Measurements from ENCODE around the gene HIGD1A. TPM values are rescaled to one million over a fixed set of nuclear protein-coding genes. Genes with fewer than 3 reads are reported as not detected.
A peak's percentile ranks its signal among the peaks of the same experiment; 100 is the strongest.

Gene HIGD1A
- total RNA-seq, 1 donor from 2014 or later = 90.1 TPM

DNA sequence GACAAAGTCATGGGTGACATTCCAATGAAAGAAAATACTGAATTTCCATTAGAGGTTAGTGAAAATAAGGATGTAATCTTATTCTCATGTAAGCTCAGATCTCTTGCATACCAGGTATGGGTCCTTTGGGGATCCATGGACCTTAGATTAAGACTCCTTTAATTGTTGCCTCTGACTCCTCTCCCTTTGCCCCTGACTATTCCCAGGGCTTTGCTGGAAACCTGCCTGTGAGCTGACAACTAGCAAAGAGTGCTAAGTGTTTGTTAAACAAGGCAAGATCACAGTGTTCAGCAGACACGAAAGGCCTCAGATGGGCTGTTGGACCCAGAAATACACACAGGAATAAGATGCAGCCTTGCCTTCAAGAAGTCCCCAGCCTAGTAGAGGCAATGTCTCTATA lies 37.0 kb upstream of the HIGD1A start:
- no peak overlapping the region for H3K4me3 Mint-ChIP-seq

GRCh38 chr3:42839616-42840015 lies 35.3 kb upstream of the HIGD1A start:
- no peak overlapping the region for H3K27ac Mint-ChIP-seq
- no peaks in the 10 kb centered on the region for H3K36me3 Mint-ChIP-seq (ENCODE audit: low read depth)
- peaks cover 2% of the 10 kb centered on the region for H3K27me3 Mint-ChIP-seq (ENCODE audit: insufficient read depth)
- no peak overlapping the region for H3K4me3 Mint-ChIP-seq
- no peaks in the 10 kb centered on the region for H3K9me3 Mint-ChIP-seq
- intact Hi-C loops (cut with micrococcal nuclease) = loop anchor here (1.0 kb wide), 2 partner anchors 8 to 58 kb away; no protein-coding TSS in a partner anchor
- H3K4me1 Mint-ChIP-seq (ENCODE audit: low read depth) = no peaks in the 10 kb centered on the region
- DNase-seq (ENCODE audit: low spot score) = peak; percentile 5

More for the DNA sequence above, 37.0 kb upstream of the HIGD1A start:
- Mint-ChIP-seq H3K36me3 (ENCODE audit: low read depth) (no peaks in the 10 kb centered on the region), H3K4me1 (ENCODE audit: low read depth) (no peaks in the 10 kb centered on the region), H3K9me3 (no peaks in the 10 kb centered on the region), H3K27ac (no peak overlapping the region), H3K27me3 (ENCODE audit: insufficient read depth) (peaks cover 2% of the 10 kb centered on the region)
- no peak for DNase-seq (ENCODE audit: low spot score)
- intact Hi-C loops (cut with micrococcal nuclease) = no loop called here

GRCh38 chr3:42838571-42838970 lies 34.3 kb upstream of the HIGD1A start:
- Mint-ChIP-seq H3K36me3 (ENCODE audit: low read depth) (no peaks in the 10 kb centered on the region), H3K4me1 (ENCODE audit: low read depth) (no peaks in the 10 kb centered on the region), H3K9me3 (no peaks in the 10 kb centered on the region), H3K27me3 (ENCODE audit: insufficient read depth) (peaks cover 2% of the 10 kb centered on the region), H3K27ac (no peak overlapping the region), H3K4me3 (no peak overlapping the region)
- intact Hi-C loops (cut with micrococcal nuclease) = no loop called here
- no peak for DNase-seq (ENCODE audit: low spot score)

DNA sequence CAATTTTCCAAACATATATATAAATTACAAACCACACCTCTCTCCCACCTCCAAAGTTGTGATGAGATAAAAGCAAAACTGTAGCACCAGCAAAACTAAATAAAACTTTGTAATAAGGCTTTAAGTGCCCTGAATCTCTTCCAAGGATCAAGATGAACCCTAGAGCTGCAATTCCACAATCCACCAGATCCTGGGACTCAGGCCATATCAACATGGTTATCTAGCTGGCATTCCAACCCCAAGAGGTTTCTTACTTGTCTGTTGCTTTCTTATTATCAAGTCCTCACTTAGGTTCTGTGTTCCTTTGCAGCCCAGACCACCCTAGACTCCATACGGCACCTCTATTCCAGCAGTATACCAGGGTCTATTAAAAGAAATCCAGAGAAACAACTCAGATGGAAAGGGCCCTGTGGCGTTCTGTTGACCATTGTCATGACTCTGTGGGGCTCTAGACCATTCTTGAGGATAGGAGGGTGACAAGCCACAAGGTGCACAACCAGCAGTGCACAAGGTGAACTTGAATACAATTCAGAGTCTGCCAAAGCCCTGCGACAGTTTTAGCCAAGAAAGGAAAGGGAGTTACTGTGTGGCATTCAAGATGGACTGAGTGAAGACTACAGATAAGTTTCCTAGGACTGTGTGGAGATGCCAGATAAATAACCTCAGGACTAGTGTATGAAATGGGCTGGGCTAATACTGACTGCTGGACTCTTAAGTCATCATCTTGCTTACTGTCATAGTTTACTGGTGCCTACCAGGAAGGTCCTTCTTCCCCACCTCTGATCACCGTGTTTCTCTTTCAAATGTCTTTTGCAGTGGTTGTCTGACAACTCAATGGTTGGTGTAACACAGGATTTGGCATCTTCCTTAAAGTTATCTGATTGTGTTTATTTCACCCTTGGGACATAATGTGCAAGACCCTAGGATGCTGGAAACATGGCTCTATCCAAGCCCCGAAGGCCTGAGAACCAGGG lies 32.1 kb upstream of the HIGD1A start:
- H3K36me3 Mint-ChIP-seq (ENCODE audit: low read depth) = no peaks in the 10 kb centered on the region
- no peaks in the 10 kb centered on the region for H3K9me3 Mint-ChIP-seq
- H3K27ac Mint-ChIP-seq = no peak overlapping the region
- H3K27me3 Mint-ChIP-seq (ENCODE audit: insufficient read depth) = peaks cover 2% of the 10 kb centered on the region
- DNase-seq (ENCODE audit: low spot score) = no peak
- peaks cover 4% of the 10 kb centered on the region for H3K4me1 Mint-ChIP-seq (ENCODE audit: low read depth)
- intact Hi-C loops (cut with micrococcal nuclease) = no loop called here
- no peak overlapping the region for H3K4me3 Mint-ChIP-seq

DNA sequence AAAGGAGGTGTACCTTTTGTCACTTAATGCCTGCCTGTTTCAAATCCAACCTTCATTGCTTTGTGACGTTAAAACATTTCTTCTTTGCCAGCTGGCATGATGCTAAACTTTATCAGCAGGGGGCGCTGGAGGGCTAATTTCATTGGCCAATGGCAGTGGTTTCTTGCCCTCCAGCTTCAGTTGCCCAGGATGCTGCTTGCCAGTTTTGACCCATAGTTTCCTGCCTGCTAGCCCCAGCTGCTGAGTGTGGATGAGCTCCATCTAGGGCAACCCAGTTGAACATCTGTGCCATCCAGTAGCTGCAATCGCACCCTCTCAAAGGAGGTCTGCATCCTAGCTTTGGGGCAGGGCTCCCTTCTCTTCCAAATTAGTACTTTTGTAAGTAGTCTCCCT lies 27.0 kb upstream of the HIGD1A start:
- Mint-ChIP-seq H3K9me3 (no peaks in the 10 kb centered on the region), H3K27ac (no peak overlapping the region), H3K4me3 (no peak overlapping the region), H3K4me1 (ENCODE audit: low read depth) (peaks cover 9% of the 10 kb centered on the region), H3K36me3 (ENCODE audit: low read depth) (no peaks in the 10 kb centered on the region), H3K27me3 (ENCODE audit: insufficient read depth) (peaks cover 11% of the 10 kb centered on the region)
- peak; percentile 59 for DNase-seq (ENCODE audit: low spot score)
- intact Hi-C loops (cut with micrococcal nuclease) = loop anchor here (1.0 to 5.0 kb wide), 5 partner anchors 8 to 671 kb away; partner anchors contain the start of gene HIGD1A

- H3K4me1 Mint-ChIP-seq (ENCODE audit: low read depth) = peaks cover 9% of the 10 kb centered on the region
- no peaks in the 10 kb centered on the region for H3K9me3 Mint-ChIP-seq
- H3K36me3 Mint-ChIP-seq (ENCODE audit: low read depth) = no peaks in the 10 kb centered on the region
- intact Hi-C loops (cut with micrococcal nuclease) = loop anchor here (1.0 to 5.0 kb wide), 5 partner anchors 9 to 672 kb away; partner anchors contain the start of gene HIGD1A
- no peak overlapping the region for H3K4me3 Mint-ChIP-seq
- DNase-seq (ENCODE audit: low spot score) = no peak
- H3K27me3 Mint-ChIP-seq (ENCODE audit: insufficient read depth) = peaks cover 14% of the 10 kb centered on the region
- no peak overlapping the region for H3K27ac Mint-ChIP-seq
These were observed 26.4 kb upstream of the HIGD1A start for GRCh38 chr3:42830437-42831320.

- Mint-ChIP-seq H3K27ac (no peak overlapping the region), H3K36me3 (ENCODE audit: low read depth) (no peaks in the 10 kb centered on the region), H3K27me3 (ENCODE audit: insufficient read depth) (peaks cover 17% of the 10 kb centered on the region), H3K9me3 (no peaks in the 10 kb centered on the region), H3K4me1 (ENCODE audit: low read depth) (peaks cover 9% of the 10 kb centered on the region), H3K4me3 (no peak overlapping the region)
- intact Hi-C loops (cut with micrococcal nuclease) = loop anchor here (2.0 to 5.0 kb wide), 2 partner anchors 49 to 672 kb away; no protein-coding TSS in a partner anchor
- DNase-seq (ENCODE audit: low spot score) = no peak
These were observed 25.5 kb upstream of the HIGD1A start for GRCh38 chr3:42829628-42830436.

GRCh38 chr3:42829083-42829627 lies 24.9 kb upstream of the HIGD1A start:
- Mint-ChIP-seq H3K27me3 (ENCODE audit: insufficient read depth) (peaks cover 17% of the 10 kb centered on the region), H3K4me3 (no peak overlapping the region), H3K4me1 (ENCODE audit: low read depth) (peaks cover 9% of the 10 kb centered on the region), H3K27ac (no peak overlapping the region), H3K36me3 (ENCODE audit: low read depth) (no peaks in the 10 kb centered on the region), H3K9me3 (no peaks in the 10 kb centered on the region)
- DNase-seq (ENCODE audit: low spot score) = no peak
- intact Hi-C loops (cut with micrococcal nuclease) = no loop called here

GRCh38 chr3:42827654-42828053 lies 23.4 kb upstream of the HIGD1A start:
- H3K36me3 Mint-ChIP-seq (ENCODE audit: low read depth) = no peaks in the 10 kb centered on the region
- H3K27ac Mint-ChIP-seq = no peak overlapping the region
- no peaks in the 10 kb centered on the region for H3K9me3 Mint-ChIP-seq
- no peak overlapping the region for H3K4me3 Mint-ChIP-seq
- peaks cover 17% of the 10 kb centered on the region for H3K27me3 Mint-ChIP-seq (ENCODE audit: insufficient read depth)
- H3K4me1 Mint-ChIP-seq (ENCODE audit: low read depth) = peaks cover 9% of the 10 kb centered on the region
- intact Hi-C loops (cut with micrococcal nuclease) = no loop called here
- DNase-seq (ENCODE audit: low spot score) = no peak

GRCh38 chr3:42827023-42827422 lies 22.7 kb upstream of the HIGD1A start:
- H3K4me3 Mint-ChIP-seq = no peak overlapping the region
- no peaks in the 10 kb centered on the region for H3K36me3 Mint-ChIP-seq (ENCODE audit: low read depth)
- DNase-seq (ENCODE audit: low spot score) = no peak
- intact Hi-C loops (cut with micrococcal nuclease) = no loop called here
- peaks cover 17% of the 10 kb centered on the region for H3K27me3 Mint-ChIP-seq (ENCODE audit: insufficient read depth)
- H3K27ac Mint-ChIP-seq = no peak overlapping the region
- H3K9me3 Mint-ChIP-seq = no peaks in the 10 kb centered on the region
- peaks cover 9% of the 10 kb centered on the region for H3K4me1 Mint-ChIP-seq (ENCODE audit: low read depth)

GRCh38 chr3:42826141-42826540 lies 21.9 kb upstream of the HIGD1A start:
- no peaks in the 10 kb centered on the region for H3K9me3 Mint-ChIP-seq
- no peak overlapping the region for H3K27ac Mint-ChIP-seq
- no peak for DNase-seq (ENCODE audit: low spot score)
- H3K4me1 Mint-ChIP-seq (ENCODE audit: low read depth) = peaks cover 3% of the 10 kb centered on the region
- H3K4me3 Mint-ChIP-seq = no peak overlapping the region
- H3K27me3 Mint-ChIP-seq (ENCODE audit: insufficient read depth) = peaks cover 18% of the 10 kb centered on the region
- intact Hi-C loops (cut with micrococcal nuclease) = no loop called here
- H3K36me3 Mint-ChIP-seq (ENCODE audit: low read depth) = no peaks in the 10 kb centered on the region

- no peaks in the 10 kb centered on the region for H3K9me3 Mint-ChIP-seq
- no peaks in the 10 kb centered on the region for H3K4me1 Mint-ChIP-seq (ENCODE audit: low read depth)
- H3K27me3 Mint-ChIP-seq (ENCODE audit: insufficient read depth) = peaks cover 18% of the 10 kb centered on the region
- no peaks in the 10 kb centered on the region for H3K36me3 Mint-ChIP-seq (ENCODE audit: low read depth)
- intact Hi-C loops (cut with micrococcal nuclease) = no loop called here
- no peak overlapping the region for H3K27ac Mint-ChIP-seq
- no peak for DNase-seq (ENCODE audit: low spot score)
- H3K4me3 Mint-ChIP-seq = no peak overlapping the region
These were observed 19.1 kb upstream of the HIGD1A start for GRCh38 chr3:42823351-42823750.
